K562 (cell line): ENCODE measurements around the gene RGS6. TPM values are rescaled to one million over a fixed set of nuclear protein-coding genes. Genes with fewer than 3 reads are reported as not detected.

Source experiments
- ATAC-seq: fragments of 200-7000 bp; cut with Tn5 transposase; 3 replicates; pipeline ENCODE4 v1.9.1; 2020; ENCODE audit warnings: moderate library complexity
- BruUV-seq: library from RNA; stranded (reverse); fragments of 400-500 nt; replicated peaks from 2 replicates; lab custom pipeline; 2021; lab: Mats Ljungman, UMichigan
- CTCF ChIA-PET: fragments of 300-600 bp; formaldehyde crosslinking; extraction: SDS; loops from one replicate; lab custom pipeline; 2021; ENCODE audit warnings: low intra/inter-chr PET ratio; lab: Yijun Ruan, JAX
- POLR2A ChIA-PET: fragments of 300-600, 350-650 bp; sonication (Branson Sonifier 250); formaldehyde crosslinking; extraction: SDS; loops from one replicate; lab custom pipeline; 2021; ENCODE audit warnings: antibody characterized with exemption, inconsistent platforms; lab: Yijun Ruan, JAX
- DNase-seq, 4 experiments: peaks; one replicate each; pipeline versions ENCODE4 v3.0.0 to v3.0.0-alpha.2; 2011 to 2018; ENCODE audit warnings: low spot score in 3 of 4, mixed read lengths in 3 of 4; ENCODE audit errors: extremely low read depth in 1 of 4
- FAIRE-seq: peaks from 2 replicates; lab custom pipeline; 2011; peaks lifted over from hg19 to GRCh38; lab: Jason Lieb, UNC
- H2AFZ ChIP-seq: 2 replicates; pipeline ENCODE4 v1.6.0; 2011; ENCODE audit warnings: low read depth, low read length, control low read depth, inconsistent platforms
- H3K27ac ChIP-seq: fragments of 200-600 bp; 3 replicates; pipeline ENCODE4 v1.8.0; 2011; ENCODE audit warnings: low read depth, mild to moderate bottlenecking, control low read depth, inconsistent platforms, low read length, moderate library complexity, mixed read lengths; ENCODE audit errors: extremely low read depth
- H3K27me3 ChIP-seq, 2 experiments: fragments of 300-600 bp in 1 of 2; 2 replicates in 1 of 2; 3 replicates in 1 of 2; pipeline versions ENCODE4 v1.6.0 to v1.8.0; 2011; ENCODE audit warnings: inconsistent platforms in 2 of 2, low read length in 2 of 2, mild to moderate bottlenecking in 1 of 2, mixed read lengths in 1 of 2, moderate library complexity in 1 of 2; ENCODE audit not compliant: control insufficient read depth in 2 of 2, insufficient read depth in 2 of 2
- H3K36me3 ChIP-seq: fragments of 300-600 bp; 3 replicates; pipeline ENCODE4 v1.8.0; 2011; ENCODE audit warnings: mild to moderate bottlenecking, low read length, inconsistent platforms; ENCODE audit not compliant: control insufficient read depth, insufficient read depth
- H3K4me1 ChIP-seq, 2 experiments: fragments of 200-600 bp in 1 of 2; replicated peaks in 1 of 2; 2 replicates in 1 of 2; 3 replicates in 1 of 2; pipeline versions ENCODE4 v1.5.1 to v1.8.0; 2011; ENCODE audit warnings: inconsistent platforms in 2 of 2, low read length in 2 of 2, mild to moderate bottlenecking in 1 of 2, mixed read lengths in 1 of 2, moderate library complexity in 1 of 2; ENCODE audit not compliant: control insufficient read depth in 2 of 2, insufficient read depth in 2 of 2
- H3K4me2 ChIP-seq: 2 replicates; pipeline ENCODE4 v1.6.1; 2011; ENCODE audit warnings: low read length, control low read depth, inconsistent platforms, mixed read lengths; ENCODE audit not compliant: insufficient read depth
- H3K4me3 ChIP-seq: fragments of 200-600 bp; sonication (generic), shearing (Covaris generic); 2 replicates; pipeline ENCODE4 v1.5.1; 2016; ENCODE audit warnings: control low read depth, inconsistent platforms
- H3K79me2 ChIP-seq: fragments of 200-600 bp; 3 replicates; pipeline ENCODE4 v1.8.0; 2011; ENCODE audit warnings: low read length, inconsistent platforms; ENCODE audit not compliant: control insufficient read depth, insufficient read depth
- H3K9ac ChIP-seq, 2 experiments: 2 replicates each; pipeline versions ENCODE4 v1.6.0 to v1.6.1; 2011; ENCODE audit warnings: low read depth in 2 of 2, low read length in 2 of 2, control low read depth in 1 of 2, inconsistent platforms in 1 of 2, mild to moderate bottlenecking in 1 of 2, mixed read lengths in 1 of 2; ENCODE audit not compliant: insufficient read depth in 1 of 2
- H3K9me1 ChIP-seq: one replicate; pipeline ENCODE4 v1.6.0; 2011; ENCODE audit warnings: inconsistent platforms, mild to moderate bottlenecking, low read length, moderate library complexity; ENCODE audit not compliant: control insufficient read depth, insufficient read depth
- H3K9me3 ChIP-seq: replicated peaks from 2 replicates; pipeline ENCODE4 v1.5.1; 2011; ENCODE audit warnings: low read depth, low read length, inconsistent platforms; ENCODE audit not compliant: control insufficient read depth, insufficient read depth
- H4K20me1 ChIP-seq: replicated peaks from 2 replicates; pipeline ENCODE4 v1.6.1; 2011; ENCODE audit warnings: low read length, inconsistent platforms, mixed read lengths; ENCODE audit not compliant: control insufficient read depth, insufficient read depth
- ARID4B ChIP-seq: sonication (generic); formaldehyde crosslinking; IDR thresholded peaks from 2 replicates; pipeline ENCODE4 v1.8.0; 2022; ENCODE audit warnings: mild to moderate bottlenecking, missing genetic modification reagents
- C11orf30 ChIP-seq: fragments of 450-650 bp; IDR thresholded peaks from 2 replicates; pipeline ENCODE4 v1.6.1; 2016; ENCODE audit warnings: low read depth, mild to moderate bottlenecking
- CTCFL ChIP-seq: IDR thresholded peaks from 2 replicates; pipeline ENCODE4 v1.6.1; 2011; ENCODE audit warnings: borderline replicate concordance, low read depth, mild to moderate bottlenecking, moderate library complexity, low read length; ENCODE audit not compliant: insufficient read depth, poor library complexity, severe bottlenecking
- FOXK2 ChIP-seq, 2 experiments: fragments of 450-650 bp; IDR thresholded peaks in 1 of 2; conservative IDR thresholded peaks in 1 of 2; 2 replicates each; pipeline ENCODE4 v1.6.1; 2016; ENCODE audit warnings: low read depth in 2 of 2, mild to moderate bottlenecking in 1 of 2
- JUND ChIP-seq, 2 experiments: IDR thresholded peaks; 2 replicates in 1 of 2; 3 replicates in 1 of 2; pipeline ENCODE4 v1.6.1; 2011; ENCODE audit warnings: borderline replicate concordance in 2 of 2, low read depth in 2 of 2, low read length in 2 of 2, improper control_type of control experiment in 1 of 2, missing biosample characterization in 1 of 2, missing genetic modification characterization in 1 of 2, missing genetic modification reagents in 1 of 2
- LARP7 ChIP-seq: fragments of 450-650 bp; IDR thresholded peaks from 2 replicates; pipeline ENCODE4 v1.6.1; 2016
- MLLT1 ChIP-seq, 2 experiments: fragments of 450-650 bp; IDR thresholded peaks; 2 replicates each; pipeline ENCODE4 v1.6.1; 2016
- NR3C1 ChIP-seq: sonication (generic); formaldehyde crosslinking; IDR thresholded peaks from 2 replicates; pipeline ENCODE4 v1.8.1; 2022; ENCODE audit warnings: missing genetic modification reagents
- PHB2 ChIP-seq: fragments of 450-650 bp; IDR thresholded peaks from 2 replicates; pipeline ENCODE4 v1.6.1; 2017; ENCODE audit warnings: low read depth
- RAD21 ChIP-seq, 2 experiments: fragments of 250-450 bp in 1 of 2; fragments of 450-650 bp in 1 of 2; sonication (Bioruptor Pico) in 1 of 2; formaldehyde crosslinking in 1 of 2; IDR thresholded peaks in 1 of 2; conservative IDR thresholded peaks in 1 of 2; 2 replicates each; pipeline versions ENCODE4 v1.4.0 to v1.8.0; 2020 to 2022; ENCODE audit warnings: mild to moderate bottlenecking in 2 of 2, moderate library complexity in 1 of 2
- SMAD2 ChIP-seq: fragments of 150-350 bp; IDR thresholded peaks from 2 replicates; pipeline ENCODE4 v1.6.1; 2014; ENCODE audit warnings: low read depth, mild to moderate bottlenecking, low read length
- WHSC1 ChIP-seq: IDR thresholded peaks from one replicate; pipeline ENCODE4 v1.6.1; 2012; ENCODE audit warnings: low read length, control low read depth, inconsistent platforms
- ZFP36 ChIP-seq: fragments of 150-350 bp; IDR thresholded peaks from 2 replicates; pipeline ENCODE4 v1.6.1; 2018; ENCODE audit warnings: low read length, low read depth; ENCODE audit not compliant: partially characterized antibody
- ZNF253 ChIP-seq: fragments of 250-450 bp; sonication (Bioruptor Pico); conservative IDR thresholded peaks from 2 replicates; pipeline ENCODE4 v1.6.1; 2021; ENCODE audit warnings: mild to moderate bottlenecking
- ZNF311 ChIP-seq: fragments of 250-450 bp; sonication (Bioruptor Pico); IDR thresholded peaks from 2 replicates; pipeline ENCODE4 v1.4.0; 2020; ENCODE audit warnings: mild to moderate bottlenecking, moderate library complexity
- WGBS: fragments of 100-300 bp; shearing (Covaris generic); methylation state at CpG from one replicate; pipeline ENCODE4 v1.1.6; 2016; ENCODE audit warnings: low coverage, mixed read lengths; ENCODE audit not compliant: insufficient coverage; ENCODE audit errors: missing lambda C conversion rate; 5-methylcytosine and 5-hydroxymethylcytosine counted together
- in situ Hi-C: fragments of 300-500 bp; cut with MboI; formaldehyde crosslinking; loops from 4 replicates; pipeline ENCODE4 v1.15.0; 2018; ENCODE audit warnings: inconsistent platforms, mixed read lengths
- intact Hi-C: fragments of 100-400 bp; cut with micrococcal nuclease; formaldehyde crosslinking; loops from 2 replicates; pipeline ENCODE4 v1.14.2; 2022
- polyA plus RNA-seq, 8 experiments: library from polyadenylated mRNA; depleted of rRNA in 4 of 8; stranded (reverse) in 5 of 8; unstranded in 3 of 8; fragments of >200 nt; fragmentation: Nextera tagmentation in 2 of 8; fragmentation: Illumina TruSeq in 1 of 8; extraction: Ambion mirVana in 2 of 8; extraction: Trizol in 1 of 8; gene quantifications; 2 replicates each; pipeline versions ENCODE4 v1.2.1 to v1.2.3, GENCODE V29; 2011 to 2014; ENCODE audit warnings: inconsistent platforms in 1 of 8, missing spikeins in 1 of 8
- total RNA-seq, 7 experiments: library from RNA; depleted of rRNA in 6 of 7; stranded (reverse); fragments of >200 nt in 6 of 7; fragmentation: Illumina TruSeq in 2 of 7; extraction: Trizol in 2 of 7; gene quantifications; 2 replicates each; pipeline versions ENCODE4 v1.2.1 to v1.2.3, GENCODE V29; 2011 to 2021; ENCODE audit warnings: low replicate concordance in 1 of 7

Gene RGS6
- total and polyA plus RNA-seq, 9 of the 15 experiments (the other 6 are each of a cell fraction or from before 2014, with no cell fraction given): not detected

- TF ChIP-seq ZNF311 (CRISPR knock-in tag) (no peak), SMAD2 (no peak), PHB2 (no peak), NR3C1 (CRISPR knock-in tag) (no peak), RAD21 (CRISPR knock-in tag; conservative IDR thresholded peaks at IDR 0.05 in 1 of 2, IDR thresholded peaks at IDR 0.05 in 1 of 2) (no peak), C11orf30 (no peak), FOXK2 (conservative IDR thresholded peaks at IDR 0.05 in 1 of 2, IDR thresholded peaks at IDR 0.05 in 1 of 2; ENCODE audit: low read depth in 2 of 2) (no peak), ZNF253 (CRISPR knock-in tag) (no peak), CTCFL (no peak), LARP7 (no peak), MLLT1 (IDR thresholded peaks at IDR 0.05) (no peak), JUND (IDR thresholded peaks at IDR 0.05; ENCODE audit: borderline replicate concordance, low read depth, low read length) (no peak), JUND (tag; IDR thresholded peaks at IDR 0.05; ENCODE audit: borderline replicate concordance, low read depth, low read length) (no peak), ARID4B (CRISPR knock-in tag) (no peak), ZFP36 (no peak), WHSC1 (no peak)
- TF ChIP-seq, all 486 proteins: peak for 0
- no peak for DNase-seq
- H4K20me1 ChIP-seq: no peaks in the 10 kb centered on the region
- ATAC-seq: no peak
- H3K4me3 ChIP-seq: no peak overlapping the region
- no peak for FAIRE-seq
- no peaks in the 10 kb centered on the region for H3K9me3 ChIP-seq
- no peaks in the 10 kb centered on the region for H3K4me1 ChIP-seq
- no peaks in the 10 kb centered on the region for H3K9me1 ChIP-seq
- H3K36me3 ChIP-seq: no peaks in the 10 kb centered on the region
- H3K79me2 ChIP-seq: no peaks in the 10 kb centered on the region
- ChIA-PET POLR2A (no interaction called here), CTCF (no interaction called here)
- H2AFZ ChIP-seq: no peak overlapping the region
- intact Hi-C loops (no loop called here), in situ Hi-C loops (no loop called here)
- no peak overlapping the region for H3K27ac ChIP-seq
- 5% methylated on average over 3 of the region's 3 CpGs for WGBS
- no peak overlapping the region for H3K9ac ChIP-seq
- no TSS peak for BruUV-seq
- no peaks in the 10 kb centered on the region for H3K27me3 ChIP-seq
- no peak overlapping the region for H3K4me2 ChIP-seq
Observed at GRCh38 chr14:72387726-72388125, 455.5 kb downstream of the RGS6 start.
